ENCODE data around the gene HDAC8.
"Not testable (repeated sequence)": the region's sequence is repeated elsewhere in the genome, so short reads cannot be mapped to it uniquely, and the experiment has no call there.

The HDAC8 gene

GRCh38 chrX:72526534-72527508 is 45.8 kb downstream of the HDAC8 start:
- DNase-seq, result no peak

GRCh38 chrX:72498782-72499181 is 73.9 kb downstream of the HDAC8 start:
- DNase-seq, result no peak

DNA sequence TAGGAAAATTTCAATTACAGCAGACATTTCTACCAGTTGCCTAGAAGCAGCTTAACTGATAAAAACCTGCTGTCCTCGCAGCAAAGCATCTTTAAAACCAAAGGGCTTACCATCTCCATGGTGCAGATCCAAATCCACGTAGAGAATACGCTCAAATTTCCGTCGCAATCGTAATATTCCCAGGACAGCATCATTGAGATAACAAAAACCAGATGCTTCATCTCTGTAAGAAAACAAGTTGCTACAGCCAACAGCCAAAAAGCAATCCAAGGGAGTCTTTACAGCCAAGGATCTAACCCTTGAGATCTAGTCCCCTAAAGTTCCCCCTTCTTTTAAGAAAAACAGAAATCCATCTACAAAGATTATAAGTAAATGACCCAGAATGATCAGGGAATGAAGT is 77.6 kb downstream of the HDAC8 start:
- DNase-seq, result peak; percentile 18

DNA sequence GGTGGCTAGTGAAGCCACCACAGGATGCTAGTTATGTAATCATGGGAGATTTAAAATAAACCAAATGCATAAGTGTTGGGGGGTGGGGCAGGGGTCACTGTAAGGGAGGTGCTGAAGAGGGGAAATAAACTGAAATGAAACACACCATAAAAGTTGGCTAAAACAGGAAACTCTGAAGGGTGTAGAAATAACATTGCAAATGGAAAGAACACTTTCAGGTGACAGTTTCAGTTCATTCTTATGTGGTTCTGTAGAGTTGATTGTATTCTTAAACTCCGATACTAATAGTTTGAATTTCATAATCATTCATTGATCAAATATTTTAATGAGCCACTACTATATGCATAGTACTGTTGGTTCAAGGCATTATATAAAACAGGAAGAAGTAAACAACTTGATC is 80.1 kb downstream of the HDAC8 start:
- no peak for DNase-seq

GRCh38 chrX:72490221-72490620 is 82.4 kb downstream of the HDAC8 start:
- not testable (repeated sequence) for DNase-seq

DNA sequence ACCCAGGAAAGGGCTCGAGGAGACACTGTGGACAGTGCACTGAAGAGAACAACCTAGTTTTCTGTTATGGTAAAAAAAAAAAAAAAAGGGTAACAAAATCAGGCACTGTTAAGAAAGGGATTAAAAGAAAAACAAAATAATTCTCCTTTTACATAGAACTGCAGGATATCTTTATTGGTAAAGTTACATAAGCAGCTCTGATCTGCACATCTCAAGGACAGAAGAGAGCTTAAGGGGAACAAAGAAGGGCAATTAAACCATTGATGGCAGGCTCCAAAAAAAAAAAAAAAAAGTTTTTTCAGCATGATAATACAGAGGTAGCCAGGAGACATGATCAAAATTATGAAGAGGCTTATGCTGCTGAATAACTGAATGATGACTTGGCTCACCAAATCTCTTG is 85.0 kb downstream of the HDAC8 start:
- no peak for DNase-seq

- no peak for DNase-seq
These were observed 93.0 kb downstream of the HDAC8 start for GRCh38 chrX:72479324-72480274.

GRCh38 chrX:72478853-72479252 is 93.8 kb downstream of the HDAC8 start:
- no peak for DNase-seq

- peak; percentile 25 for DNase-seq
These were observed 94.3 kb downstream of the HDAC8 start for GRCh38 chrX:72478351-72478750.

GRCh38 chrX:72477781-72478181 is 94.9 kb downstream of the HDAC8 start:
- peak; percentile 64 for DNase-seq

- DNase-seq, result no peak
These were observed 95.3 kb downstream of the HDAC8 start for GRCh38 chrX:72477376-72477775.

GRCh38 chrX:72475952-72476668 is 96.5 kb downstream of the HDAC8 start:
- DNase-seq, result no peak

DNA sequence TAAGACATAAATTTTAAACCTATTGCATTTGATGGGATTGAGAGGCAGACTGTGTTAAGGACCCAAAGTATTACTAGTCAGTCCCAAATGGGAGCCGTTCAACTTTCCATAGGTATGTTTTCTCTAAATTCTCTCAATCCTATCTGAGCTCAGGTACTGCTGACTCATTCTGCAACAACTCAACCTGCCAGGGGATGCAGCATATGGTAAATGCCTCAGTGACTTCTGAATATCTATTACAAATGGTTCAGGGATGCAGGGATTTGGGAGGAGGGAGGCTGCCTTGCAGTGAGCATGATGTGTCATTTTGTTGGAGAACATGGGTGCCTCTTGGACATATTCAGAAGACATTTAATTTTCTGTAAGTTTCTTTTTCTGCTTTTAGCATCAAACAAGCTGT is 97.3 kb downstream of the HDAC8 start:
- DNase-seq, result no peak

- no peak for DNase-seq
These were observed 102.0 kb downstream of the HDAC8 start for GRCh38 chrX:72470532-72471223.

GRCh38 chrX:72470117-72470516 is 102.5 kb downstream of the HDAC8 start:
- no peak for DNase-seq

DNA sequence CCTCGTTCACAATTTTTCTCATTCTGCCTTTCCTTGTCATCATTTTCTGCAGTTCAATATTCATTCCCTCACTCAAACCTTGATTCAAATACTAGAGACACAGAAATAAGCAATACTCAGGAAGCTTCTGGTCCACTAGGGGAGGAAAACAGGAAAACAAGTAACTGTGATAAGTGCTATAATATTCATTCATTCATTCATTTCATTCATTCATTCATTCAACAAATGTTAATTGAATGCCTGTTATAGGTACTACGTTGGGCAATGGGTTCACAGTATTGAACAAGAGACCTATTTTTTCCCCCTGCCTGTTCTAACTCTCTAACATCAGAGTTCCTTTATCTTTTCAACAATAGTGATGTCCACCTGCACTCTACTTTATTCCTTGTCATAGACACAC is 104.0 kb downstream of the HDAC8 start:
- DNase-seq, result no peak

DNA sequence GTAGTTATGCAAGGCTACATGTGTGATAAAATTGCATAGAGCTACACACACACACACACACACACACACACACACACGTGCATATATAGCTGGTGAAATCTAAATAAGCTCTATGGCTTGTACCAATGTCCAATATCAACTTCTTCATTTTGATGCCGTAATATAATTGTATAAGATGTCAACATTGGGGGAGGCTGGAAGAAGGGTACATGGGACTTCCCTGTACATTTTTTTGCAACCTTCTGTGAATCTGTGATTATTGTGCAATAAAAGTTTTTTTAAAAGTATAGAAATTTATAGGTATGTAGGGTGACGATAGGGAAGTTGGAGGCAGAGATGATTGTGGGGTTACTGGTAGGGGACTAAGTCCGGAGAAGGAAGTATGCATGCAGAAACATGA is 105.5 kb downstream of the HDAC8 start:
- DNase-seq, result no peak

GRCh38 chrX:72466493-72466892 is 106.2 kb downstream of the HDAC8 start:
- no peak for DNase-seq

- DNase-seq, result no peak
These were observed 106.8 kb downstream of the HDAC8 start for GRCh38 chrX:72465889-72466288.

DNA sequence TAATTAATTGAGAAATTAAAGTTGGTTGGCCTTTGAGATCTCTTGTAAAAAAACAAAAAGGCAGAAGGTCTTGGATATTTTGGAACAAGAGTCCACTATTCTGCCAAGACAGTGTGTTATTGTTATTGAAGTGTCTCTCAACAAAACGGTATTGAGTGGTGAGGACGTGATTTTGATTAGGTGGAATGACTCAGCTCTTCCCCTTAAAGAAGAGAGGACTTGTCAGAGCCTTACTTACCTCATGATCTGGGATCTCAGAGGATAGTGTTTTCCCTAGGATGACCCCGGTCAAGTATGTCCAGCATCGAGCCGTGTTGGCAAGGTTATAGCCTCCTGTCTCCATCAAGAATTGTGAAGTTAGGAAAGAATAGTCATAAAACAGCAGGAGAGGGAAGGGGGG is 110.9 kb downstream of the HDAC8 start:
- no peak for DNase-seq

- no peak for DNase-seq
These were observed 111.4 kb downstream of the HDAC8 start for GRCh38 chrX:72461288-72461687.

DNA sequence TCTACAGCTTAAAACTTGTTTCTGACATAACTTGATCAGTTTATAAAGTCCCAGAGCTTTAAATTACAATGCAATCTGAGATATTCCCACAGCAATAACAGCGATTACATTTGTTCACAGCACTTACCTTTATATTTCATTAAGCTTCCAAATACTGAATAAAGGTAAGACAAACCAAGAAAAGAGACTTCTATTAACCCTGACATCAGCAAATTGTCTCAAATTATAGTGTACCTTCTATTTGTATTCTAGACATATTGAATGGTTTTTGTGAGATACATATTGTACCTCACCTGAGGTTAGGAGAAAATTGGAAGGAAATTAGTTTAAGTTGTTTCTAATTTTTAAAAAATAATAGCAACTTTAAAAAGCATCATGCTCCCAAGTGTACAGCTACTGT is 111.9 kb downstream of the HDAC8 start:
- no peak for DNase-seq

Measured in right hindlimb (tissue), 1 donor.